Fibroblast of lung (primary cell): Measurements from ENCODE around the gene UTP11. TPM values are rescaled to one million over a fixed set of nuclear protein-coding genes. Genes with fewer than 3 reads are reported as not detected.

ENCODE experiments used
- DNase-seq, 2 donors: peaks; one replicate each; pipeline versions ENCODE4 v3.0.0 to v3.0.0-alpha.2; 2010; ENCODE audit warnings: low read depth in 2 of 2
- H2AFZ ChIP-seq: 2 replicates; pipeline ENCODE4 v1.5.1; 2012; ENCODE audit warnings: low read length, control low read depth, inconsistent platforms
- H3K27ac ChIP-seq: 2 replicates; pipeline ENCODE4 v1.5.1; 2011; ENCODE audit warnings: low read length, control low read depth; ENCODE audit not compliant: insufficient read depth
- H3K27me3 ChIP-seq: 2 replicates; pipeline ENCODE4 v1.5.1; 2011; ENCODE audit warnings: mild to moderate bottlenecking, low read length; ENCODE audit not compliant: control insufficient read depth, insufficient read depth
- H3K36me3 ChIP-seq: 2 replicates; pipeline ENCODE4 v1.5.1; 2011; ENCODE audit warnings: low read length; ENCODE audit not compliant: control insufficient read depth, insufficient read depth
- H3K4me1 ChIP-seq: 2 replicates; pipeline ENCODE4 v1.5.1; 2011; ENCODE audit warnings: low read length; ENCODE audit not compliant: control insufficient read depth, insufficient read depth; ENCODE audit errors: extremely low read depth
- H3K4me2 ChIP-seq: 2 replicates; pipeline ENCODE4 v1.5.1; 2011; ENCODE audit warnings: low read length, control low read depth; ENCODE audit not compliant: insufficient read depth; ENCODE audit errors: extremely low read depth
- H3K4me3 ChIP-seq, 4 experiments: fragments of 200-600 bp in 1 of 4; sonication (generic) in 1 of 4; replicated peaks in 1 of 4; 2 replicates each; pipeline ENCODE4 v1.5.1; 2011 to 2016; ENCODE audit warnings: low read length in 4 of 4, low read depth in 3 of 4, mild to moderate bottlenecking in 3 of 4, control low read depth in 2 of 4, inconsistent platforms in 1 of 4, mixed read lengths in 1 of 4; ENCODE audit not compliant: insufficient read depth in 1 of 4; ENCODE audit errors: control extremely low read depth in 1 of 4
- H3K79me2 ChIP-seq: 2 replicates; pipeline ENCODE4 v1.5.1; 2012; ENCODE audit warnings: mild to moderate bottlenecking, low read length, inconsistent platforms; ENCODE audit not compliant: control insufficient read depth, insufficient read depth
- H3K9ac ChIP-seq: 2 replicates; pipeline ENCODE4 v1.5.1; 2011; ENCODE audit warnings: mild to moderate bottlenecking, low read length, control low read depth; ENCODE audit not compliant: insufficient read depth
- H3K9me3 ChIP-seq: 2 replicates; pipeline ENCODE4 v1.5.1; 2012; ENCODE audit warnings: low read depth, low read length; ENCODE audit not compliant: control insufficient read depth, insufficient read depth
- H4K20me1 ChIP-seq: 2 replicates; pipeline ENCODE4 v1.5.1; 2011; ENCODE audit warnings: low read length; ENCODE audit not compliant: control insufficient read depth, insufficient read depth; ENCODE audit errors: extremely low read depth
- CTCF ChIP-seq, 2 donors: IDR thresholded peaks in 1 of 2; conservative IDR thresholded peaks in 1 of 2; 1 replicate in 1 of 2; 2 replicates in 1 of 2; pipeline ENCODE4 v1.5.1; 2011 to 2012; ENCODE audit warnings: low read length in 2 of 2, control low read depth in 1 of 2, inconsistent platforms in 1 of 2, low read depth in 1 of 2, mild to moderate bottlenecking in 1 of 2
- EZH2 ChIP-seq: IDR thresholded peaks from 2 replicates; pipeline ENCODE4 v1.5.1; 2012; ENCODE audit warnings: low read length, control low read depth, mild to moderate bottlenecking; ENCODE audit errors: missing control alignments
- polyA plus RNA-seq, 2 donors: library from polyadenylated mRNA; depleted of rRNA in 1 of 2; stranded (reverse) in 1 of 2; unstranded in 1 of 2; fragments of >200 nt; gene quantifications; 2 replicates each; pipeline ENCODE4 v1.2.1, GENCODE V29; 2011 to 2012; ENCODE audit warnings: missing spikeins in 1 of 2
- total RNA-seq: library from RNA; depleted of rRNA; stranded (reverse); fragments of >200 nt; gene quantifications from 2 replicates; pipeline ENCODE4 v1.2.1, GENCODE V29; 2014

The UTP11 gene
- total and polyA plus RNA-seq, 2 donors (not counting 1 experiment from before 2014, with no cell fraction given), result 34.8 to 56.5 TPM

- H3K79me2 ChIP-seq, result peaks cover 35% of the 10 kb centered on the region
- H3K27ac ChIP-seq, result no peak overlapping the region
- no peak overlapping the region for H2AFZ ChIP-seq
- DNase-seq, result no peak
- no peak overlapping the region for H3K4me2 ChIP-seq
- peak overlapping the region in 2 of 4 experiments; percentile 38 to 43 for H3K4me3 ChIP-seq
- H3K36me3 ChIP-seq, result no peaks in the 10 kb centered on the region
- no peaks in the 10 kb centered on the region for H3K9me3 ChIP-seq
- no peaks in the 10 kb centered on the region for H4K20me1 ChIP-seq
- TF ChIP-seq EZH2, result no peak
- no peak for TF ChIP-seq CTCF (conservative IDR thresholded peaks at IDR 0.05 in 1 of 2, IDR thresholded peaks at IDR 0.05 in 1 of 2; ENCODE audit: low read depth in 1 of 2, low read length in 2 of 2)
- H3K9ac ChIP-seq, result no peak overlapping the region
- H3K4me1 ChIP-seq, result peaks cover 7% of the 10 kb centered on the region
- H3K27me3 ChIP-seq, result no peaks in the 10 kb centered on the region
Measured at GRCh38 chr1:38006008-38006828, 6.3 kb upstream of the UTP11 start.

GRCh38 chr1:38009088-38009840 lies 3.3 kb upstream of the UTP11 start:
- no peak overlapping the region for H3K27ac ChIP-seq
- H3K79me2 ChIP-seq, result peaks cover 23% of the 10 kb centered on the region
- peak overlapping the region; percentile 14 for H2AFZ ChIP-seq
- peaks cover 3% of the 10 kb centered on the region for H3K4me1 ChIP-seq
- no peaks in the 10 kb centered on the region for H4K20me1 ChIP-seq
- H3K27me3 ChIP-seq, result no peaks in the 10 kb centered on the region
- no peak overlapping the region for H3K4me2 ChIP-seq
- DNase-seq, result peak in 1 of 2 donors; percentile 72
- H3K9ac ChIP-seq, result no peak overlapping the region
- H3K36me3 ChIP-seq, result no peaks in the 10 kb centered on the region
- H3K4me3 ChIP-seq, result no peak overlapping the region
- H3K9me3 ChIP-seq, result no peaks in the 10 kb centered on the region
- no peak for TF ChIP-seq CTCF (conservative IDR thresholded peaks at IDR 0.05 in 1 of 2, IDR thresholded peaks at IDR 0.05 in 1 of 2; ENCODE audit: low read depth in 1 of 2, low read length in 2 of 2)

- no peak overlapping the region for H3K27ac ChIP-seq
- H3K4me3 ChIP-seq, result no peak overlapping the region
- H3K27me3 ChIP-seq, result no peaks in the 10 kb centered on the region
- peaks cover 23% of the 10 kb centered on the region for H3K79me2 ChIP-seq
- no peaks in the 10 kb centered on the region for H3K9me3 ChIP-seq
- TF ChIP-seq EZH2 (no peak), CTCF (conservative IDR thresholded peaks at IDR 0.05 in 1 of 2, IDR thresholded peaks at IDR 0.05 in 1 of 2; ENCODE audit: low read depth in 1 of 2, low read length in 2 of 2) (no peak)
- no peaks in the 10 kb centered on the region for H3K36me3 ChIP-seq
- H3K4me1 ChIP-seq, result peaks cover 3% of the 10 kb centered on the region
- no peak for DNase-seq
- H3K9ac ChIP-seq, result no peak overlapping the region
- H3K4me2 ChIP-seq, result no peak overlapping the region
- H2AFZ ChIP-seq, result no peak overlapping the region
- H4K20me1 ChIP-seq, result no peaks in the 10 kb centered on the region
Measured at GRCh38 chr1:38009841-38010180, 2.7 kb upstream of the UTP11 start.
